K562 (cell line): ENCODE data around the gene GASK1A. TPM values are rescaled to one million over a fixed set of nuclear protein-coding genes. Genes with fewer than 3 reads are reported as not detected.

ENCODE experiments used
- ATAC-seq: fragments of 200-7000 bp; cut with Tn5 transposase; 3 replicates; pipeline ENCODE4 v1.9.1; 2020; ENCODE audit warnings: moderate library complexity
- BruUV-seq: library from RNA; stranded (reverse); fragments of 400-500 nt; replicated peaks from 2 replicates; lab custom pipeline; 2021; lab: Mats Ljungman, UMichigan
- CTCF ChIA-PET: fragments of 300-600 bp; formaldehyde crosslinking; extraction: SDS; loops from one replicate; lab custom pipeline; 2021; ENCODE audit warnings: low intra/inter-chr PET ratio; lab: Yijun Ruan, JAX
- POLR2A ChIA-PET: fragments of 300-600, 350-650 bp; sonication (Branson Sonifier 250); formaldehyde crosslinking; extraction: SDS; loops from one replicate; lab custom pipeline; 2021; ENCODE audit warnings: antibody characterized with exemption, inconsistent platforms; lab: Yijun Ruan, JAX
- DNase-seq, 4 experiments: peaks; one replicate each; pipeline versions ENCODE4 v3.0.0 to v3.0.0-alpha.2; 2011 to 2018; ENCODE audit warnings: low spot score in 3 of 4, mixed read lengths in 3 of 4; ENCODE audit errors: extremely low read depth in 1 of 4
- FAIRE-seq: peaks from 2 replicates; lab custom pipeline; 2011; peaks lifted over from hg19 to GRCh38; lab: Jason Lieb, UNC
- H2AFZ ChIP-seq: 2 replicates; pipeline ENCODE4 v1.6.0; 2011; ENCODE audit warnings: low read depth, low read length, control low read depth, inconsistent platforms
- H3K27ac ChIP-seq: fragments of 200-600 bp; 3 replicates; pipeline ENCODE4 v1.8.0; 2011; ENCODE audit warnings: low read depth, mild to moderate bottlenecking, control low read depth, inconsistent platforms, low read length, moderate library complexity, mixed read lengths; ENCODE audit errors: extremely low read depth
- H3K27me3 ChIP-seq, 2 experiments: fragments of 300-600 bp in 1 of 2; 2 replicates in 1 of 2; 3 replicates in 1 of 2; pipeline versions ENCODE4 v1.6.0 to v1.8.0; 2011; ENCODE audit warnings: inconsistent platforms in 2 of 2, low read length in 2 of 2, mild to moderate bottlenecking in 1 of 2, mixed read lengths in 1 of 2, moderate library complexity in 1 of 2; ENCODE audit not compliant: control insufficient read depth in 2 of 2, insufficient read depth in 2 of 2
- H3K36me3 ChIP-seq: fragments of 300-600 bp; 3 replicates; pipeline ENCODE4 v1.8.0; 2011; ENCODE audit warnings: mild to moderate bottlenecking, low read length, inconsistent platforms; ENCODE audit not compliant: control insufficient read depth, insufficient read depth
- H3K4me1 ChIP-seq, 2 experiments: fragments of 200-600 bp in 1 of 2; replicated peaks in 1 of 2; 2 replicates in 1 of 2; 3 replicates in 1 of 2; pipeline versions ENCODE4 v1.5.1 to v1.8.0; 2011; ENCODE audit warnings: inconsistent platforms in 2 of 2, low read length in 2 of 2, mild to moderate bottlenecking in 1 of 2, mixed read lengths in 1 of 2, moderate library complexity in 1 of 2; ENCODE audit not compliant: control insufficient read depth in 2 of 2, insufficient read depth in 2 of 2
- H3K4me2 ChIP-seq: 2 replicates; pipeline ENCODE4 v1.6.1; 2011; ENCODE audit warnings: low read length, control low read depth, inconsistent platforms, mixed read lengths; ENCODE audit not compliant: insufficient read depth
- H3K4me3 ChIP-seq: fragments of 200-600 bp; sonication (generic), shearing (Covaris generic); 2 replicates; pipeline ENCODE4 v1.5.1; 2016; ENCODE audit warnings: control low read depth, inconsistent platforms
- H3K79me2 ChIP-seq: fragments of 200-600 bp; 3 replicates; pipeline ENCODE4 v1.8.0; 2011; ENCODE audit warnings: low read length, inconsistent platforms; ENCODE audit not compliant: control insufficient read depth, insufficient read depth
- H3K9ac ChIP-seq, 2 experiments: 2 replicates each; pipeline versions ENCODE4 v1.6.0 to v1.6.1; 2011; ENCODE audit warnings: low read depth in 2 of 2, low read length in 2 of 2, control low read depth in 1 of 2, inconsistent platforms in 1 of 2, mild to moderate bottlenecking in 1 of 2, mixed read lengths in 1 of 2; ENCODE audit not compliant: insufficient read depth in 1 of 2
- H3K9me1 ChIP-seq: one replicate; pipeline ENCODE4 v1.6.0; 2011; ENCODE audit warnings: inconsistent platforms, mild to moderate bottlenecking, low read length, moderate library complexity; ENCODE audit not compliant: control insufficient read depth, insufficient read depth
- H3K9me3 ChIP-seq: replicated peaks from 2 replicates; pipeline ENCODE4 v1.5.1; 2011; ENCODE audit warnings: low read depth, low read length, inconsistent platforms; ENCODE audit not compliant: control insufficient read depth, insufficient read depth
- H4K20me1 ChIP-seq: replicated peaks from 2 replicates; pipeline ENCODE4 v1.6.1; 2011; ENCODE audit warnings: low read length, inconsistent platforms, mixed read lengths; ENCODE audit not compliant: control insufficient read depth, insufficient read depth
- CBFB ChIP-seq: sonication (generic); formaldehyde crosslinking; IDR thresholded peaks from 2 replicates; pipeline ENCODE4 v1.4.0; 2020; ENCODE audit warnings: mild to moderate bottlenecking, missing genetic modification reagents
- CBX3 ChIP-seq, 2 experiments: IDR thresholded peaks; 1 replicate in 1 of 2; 2 replicates in 1 of 2; pipeline ENCODE4 v1.6.1; 2012; ENCODE audit warnings: inconsistent platforms in 2 of 2, low read length in 2 of 2, borderline replicate concordance in 1 of 2, control low read depth in 1 of 2
- E2F8 ChIP-seq: fragments of 450-650 bp; IDR thresholded peaks from 2 replicates; pipeline ENCODE4 v1.7.1; 2018; ENCODE audit warnings: mild to moderate bottlenecking, low read depth; ENCODE audit not compliant: partially characterized antibody
- EGR1 ChIP-seq: fragments of 450-650 bp; conservative IDR thresholded peaks from 2 replicates; pipeline ENCODE4 v1.6.1; 2017; ENCODE audit warnings: mild to moderate bottlenecking
- KDM1A ChIP-seq, 2 experiments: fragments of 450-650 bp; IDR thresholded peaks; 2 replicates each; pipeline ENCODE4 v1.6.1; 2016; ENCODE audit warnings: mild to moderate bottlenecking in 2 of 2
- PHTF2 ChIP-seq: fragments of 250-450 bp; sonication (Bioruptor Pico); IDR thresholded peaks from 2 replicates; pipeline ENCODE4 v1.5.0; 2021; ENCODE audit warnings: mild to moderate bottlenecking
- SMC3 ChIP-seq: conservative IDR thresholded peaks from 2 replicates; pipeline ENCODE4 v1.6.1; 2011; ENCODE audit warnings: low read depth, low read length, improper control_type of control experiment; ENCODE audit not compliant: insufficient read depth
- ZFP36 ChIP-seq: fragments of 150-350 bp; IDR thresholded peaks from 2 replicates; pipeline ENCODE4 v1.6.1; 2018; ENCODE audit warnings: low read length, low read depth; ENCODE audit not compliant: partially characterized antibody
- WGBS: fragments of 100-300 bp; shearing (Covaris generic); methylation state at CpG from one replicate; pipeline ENCODE4 v1.1.6; 2016; ENCODE audit warnings: low coverage, mixed read lengths; ENCODE audit not compliant: insufficient coverage; ENCODE audit errors: missing lambda C conversion rate; 5-methylcytosine and 5-hydroxymethylcytosine counted together
- in situ Hi-C: fragments of 300-500 bp; cut with MboI; formaldehyde crosslinking; loops from 4 replicates; pipeline ENCODE4 v1.15.0; 2018; ENCODE audit warnings: inconsistent platforms, mixed read lengths
- intact Hi-C: fragments of 100-400 bp; cut with micrococcal nuclease; formaldehyde crosslinking; loops from 2 replicates; pipeline ENCODE4 v1.14.2; 2022
- polyA plus RNA-seq, 8 experiments: library from polyadenylated mRNA; depleted of rRNA in 4 of 8; stranded (reverse) in 5 of 8; unstranded in 3 of 8; fragments of >200 nt; fragmentation: Nextera tagmentation in 2 of 8; fragmentation: Illumina TruSeq in 1 of 8; extraction: Ambion mirVana in 2 of 8; extraction: Trizol in 1 of 8; gene quantifications; 2 replicates each; pipeline versions ENCODE4 v1.2.1 to v1.2.3, GENCODE V29; 2011 to 2014; ENCODE audit warnings: inconsistent platforms in 1 of 8, missing spikeins in 1 of 8
- total RNA-seq, 7 experiments: library from RNA; depleted of rRNA in 6 of 7; stranded (reverse); fragments of >200 nt in 6 of 7; fragmentation: Illumina TruSeq in 2 of 7; extraction: Trizol in 2 of 7; gene quantifications; 2 replicates each; pipeline versions ENCODE4 v1.2.1 to v1.2.3, GENCODE V29; 2011 to 2021; ENCODE audit warnings: low replicate concordance in 1 of 7

The GASK1A gene
- total and polyA plus RNA-seq, 9 of the 15 experiments (the other 6 are each of a cell fraction or from before 2014, with no cell fraction given) = 0.04 to 0.11 (median 0.05) TPM; not detected in 5

- in situ Hi-C loops = no loop called here
- no TSS peak for BruUV-seq
- Histone ChIP-seq H4K20me1 (no peaks in the 10 kb centered on the region), H3K9me1 (no peaks in the 10 kb centered on the region), H3K4me3 (no peak overlapping the region), H2AFZ (no peak overlapping the region), H3K4me2 (no peak overlapping the region), H3K27ac (no peak overlapping the region), H3K9me3 (no peaks in the 10 kb centered on the region), H3K79me2 (no peaks in the 10 kb centered on the region), H3K4me1 (peaks cover 3 to 7% of the 10 kb centered on the region in 2 experiments; a peak in 2 of 5 replicates), H3K36me3 (no peaks in the 10 kb centered on the region), H3K9ac (no peak overlapping the region), H3K27me3 (peaks cover 9 to 39% of the 10 kb centered on the region in 2 experiments; a peak in 4 of 5 replicates)
- FAIRE-seq = no peak
- intact Hi-C loops = no loop called here
- ChIA-PET POLR2A (interaction anchor here (0.6 to 1.1 kb wide), 3 partner anchors 19 to 564 kb away, joined by 3 read pairs; no protein-coding TSS in a partner anchor), CTCF (no interaction called here)
- WGBS = 0% methylated on average over 8 of the region's 8 CpGs
- ATAC-seq = no peak
- TF ChIP-seq CBFB (CRISPR knock-in tag) = no peak
- no peak for DNase-seq
Measured at GRCh38 chr3:43061101-43061895, 82.2 kb downstream of the GASK1A start.

- CTCF ChIA-PET = interaction anchor here (0.6 kb wide), 1 partner anchor 92 kb away, joined by 3 read pairs; no protein-coding TSS in a partner anchor
- no peak overlapping the region for H3K4me3 ChIP-seq
- H3K79me2 ChIP-seq = no peaks in the 10 kb centered on the region
- ATAC-seq (peak; percentile 20; the same call in 2 of the 3 replicates), DNase-seq (peak in 1 of 4 experiments; percentile 21), FAIRE-seq (no peak)
- H3K4me1 ChIP-seq = peaks cover 3 to 7% of the 10 kb centered on the region in 2 experiments; a peak in 2 of 5 replicates
- H3K27me3 ChIP-seq = peaks cover 9 to 36% of the 10 kb centered on the region in 2 experiments; a peak in 3 of 5 replicates
- in situ Hi-C loops = no loop called here
- POLR2A ChIA-PET = interaction anchor here (1.1 kb wide), 1 partner anchor 20 kb away, joined by 3 read pairs; no protein-coding TSS in a partner anchor
- 0% methylated on average over 5 of the region's 5 CpGs for WGBS
- TF ChIP-seq EGR1 (0 out of 2 replicates have a peak, but pooled peaks have one; percentile 9), CBX3 (IDR thresholded peaks at IDR 0.05; ENCODE audit: borderline replicate concordance in 1 of 2, low read length in 2 of 2) (no peak), SMC3 (no peak), E2F8 (no peak), ZFP36 (no peak), KDM1A (IDR thresholded peaks at IDR 0.05) (peak; percentile 48 to 61; a peak in 2 of 4 replicates), PHTF2 (CRISPR knock-in tag) (no peak)
- no peaks in the 10 kb centered on the region for H3K9me1 ChIP-seq
- BruUV-seq = no TSS peak
- H3K27ac ChIP-seq = no peak overlapping the region
- H2AFZ ChIP-seq = no peak overlapping the region
- no peaks in the 10 kb centered on the region for H3K9me3 ChIP-seq
- H3K9ac ChIP-seq = no peak overlapping the region
- H3K4me2 ChIP-seq = no peak overlapping the region
- intact Hi-C loops = no loop called here
- no peaks in the 10 kb centered on the region for H3K36me3 ChIP-seq
- H4K20me1 ChIP-seq = no peaks in the 10 kb centered on the region
Measured at GRCh38 chr3:43062040-43062563, 83.0 kb downstream of the GASK1A start.
